GM19238 (cell line): ENCODE data around the gene MTMR12.

Source experiments
- DNase-seq: peaks from one replicate; pipeline ENCODE4 v3.0.0; 2011; ENCODE audit warnings: low spot score; ENCODE audit not compliant: insufficient read length

Gene MTMR12

GRCh38 chr5:32195265-32195664 lies 117.5 kb downstream of the MTMR12 start:
- no peak for DNase-seq

- no peak for DNase-seq
These were observed 119.1 kb downstream of the MTMR12 start for GRCh38 chr5:32193591-32193990.

GRCh38 chr5:32190095-32190494 lies 122.6 kb downstream of the MTMR12 start:
- no peak for DNase-seq

- DNase-seq: no peak
These were observed 125.1 kb downstream of the MTMR12 start for GRCh38 chr5:32187675-32188074.

- DNase-seq: no peak
These were observed 130.2 kb downstream of the MTMR12 start for GRCh38 chr5:32182463-32183063.
